Ovary (tissue), 9 donors: ENCODE results near the gene TECR. TPM values are rescaled to one million over a fixed set of nuclear protein-coding genes. Genes with fewer than 3 reads are reported as not detected.
"Not testable (repeated sequence)": the region's sequence is repeated elsewhere in the genome, so short reads cannot be mapped to it uniquely, and the experiment has no call there.

Experiments used
- DNase-seq, 5 donors: peaks; one replicate each; pipeline ENCODE4 v3.0.0-alpha.2; 2019 to 2020
- H3K27ac ChIP-seq, 2 donors: fragments of 200-600 bp; one replicate each; pipeline versions ENCODE4 v1.5.1 to v1.8.0; 2019 to 2022
- H3K27me3 ChIP-seq: fragments of 200-600 bp; one replicate; pipeline ENCODE4 v1.8.0; 2022
- H3K36me3 ChIP-seq: fragments of 200-600 bp; sonication (generic); one replicate; pipeline ENCODE4 v1.5.1; 2019
- H3K4me1 ChIP-seq: one replicate; pipeline ENCODE4 v1.8.1; 2013; ENCODE audit warnings: mild to moderate bottlenecking, moderate library complexity; ENCODE audit not compliant: insufficient read depth
- H3K4me3 ChIP-seq: fragments of 200-600 bp; sonication (generic); one replicate; pipeline ENCODE4 v1.5.1; 2017
- H3K9me3 ChIP-seq, 2 donors: fragments of 200-600 bp in 1 of 2; sonication (generic) in 1 of 2; one replicate each; pipeline versions ENCODE4 v1.5.1 to v1.8.1; 2013 to 2019; ENCODE audit warnings: mild to moderate bottlenecking in 1 of 2, moderate library complexity in 1 of 2
- EP300 ChIP-seq: sonication (generic); formaldehyde crosslinking; IDR thresholded peaks from one replicate; pipeline ENCODE4 v1.6.1; 2017; ENCODE audit warnings: antibody characterized with exemption
- POLR2A ChIP-seq: fragments of 450-650 bp; IDR thresholded peaks from one replicate; pipeline ENCODE4 v1.6.1; 2017; ENCODE audit warnings: antibody characterized with exemption, mild to moderate bottlenecking, moderate library complexity
- WGBS, 3 donors: extraction: QIAGEN DNeasy Blood & Tissue Kit in 1 of 3; methylation state at CpG; one replicate each; pipeline versions ENCODE4 v1.1.5 to v1.1.7; 2013 to 2017; 5-methylcytosine and 5-hydroxymethylcytosine counted together
- intact Hi-C, 4 donors: fragments of 100-400 bp; cut with DNase I; formaldehyde crosslinking; loops; one replicate each; pipeline versions ENCODE4 v1.11.0 to v1.15.1; 2022 to 2023
- polyA plus RNA-seq, 2 donors: library from polyadenylated mRNA; stranded (reverse); fragments of 200-250 nt in 1 of 2; fragments of 350-450 nt in 1 of 2; fragmentation: Illumina TruSeq in 1 of 2; extraction: RNeasy Lipid Tissue Mini Kit (QIAGEN cat#74804) in 1 of 2; gene quantifications; one replicate each; pipeline ENCODE4 v1.2.3, GENCODE V29; 2013 to 2014
- total RNA-seq, 7 donors: library from RNA; depleted of rRNA in 2 of 7; stranded (reverse); fragments of >200 nt in 2 of 7; fragmentation: NEBNext Ultra II Directional in 3 of 7; extraction: Animal tissue kit (Norgen Biotek cat#: 25700) in 3 of 7; gene quantifications; one replicate each; pipeline versions ENCODE4 v1.1.0 to v1.2.4, GENCODE V29; 2016 to 2023
- TF ChIP-seq, protein P1 (sequence below), 3 donors: fragments of 450-650 bp in 2 of 3; fragments of 200-600 bp in 1 of 3; IDR thresholded peaks; one replicate each; pipeline versions ENCODE4 v1.5.1 to v1.8.0; 2016 to 2022; ENCODE audit warnings: antibody characterized with exemption in 3 of 3, mild to moderate bottlenecking in 1 of 3
- donor health status: DM: no; HTN: no; CAD: no; lungs with moderate emphysema.
- donor health status: DM: no; HTN: no; CAD: no.
- donor health status: Bipolar disorder and iron deficiency.
- donor health status: DM: yes; HTN: yes; CAD: no.
- donor health status: DM: no; HTN: no; CAD: no.
- donor health status: DM: yes; HTN: yes; CAD: no.

The TECR gene
- total and polyA plus RNA-seq, 9 donors: 22.3 to 115 (median 92.4) TPM

GRCh38 chr19:14599548-14600147 is 70.3 kb downstream of the TECR start:
- WGBS, 3 donors: 83 to 92% (median 88%) methylated on average over 8 of the region's 8 CpGs
- Histone ChIP-seq H3K9me3 (no peaks in the 10 kb centered on the region), H3K27ac (no peak overlapping the region), H3K36me3 (no peaks in the 10 kb centered on the region), H3K4me1 (no peaks in the 10 kb centered on the region), H3K27me3 (no peaks in the 10 kb centered on the region), H3K4me3 (no peak overlapping the region)
- TF ChIP-seq POLR2A (no peak), EP300 (no peak)
- TF ChIP-seq, protein P1, sequence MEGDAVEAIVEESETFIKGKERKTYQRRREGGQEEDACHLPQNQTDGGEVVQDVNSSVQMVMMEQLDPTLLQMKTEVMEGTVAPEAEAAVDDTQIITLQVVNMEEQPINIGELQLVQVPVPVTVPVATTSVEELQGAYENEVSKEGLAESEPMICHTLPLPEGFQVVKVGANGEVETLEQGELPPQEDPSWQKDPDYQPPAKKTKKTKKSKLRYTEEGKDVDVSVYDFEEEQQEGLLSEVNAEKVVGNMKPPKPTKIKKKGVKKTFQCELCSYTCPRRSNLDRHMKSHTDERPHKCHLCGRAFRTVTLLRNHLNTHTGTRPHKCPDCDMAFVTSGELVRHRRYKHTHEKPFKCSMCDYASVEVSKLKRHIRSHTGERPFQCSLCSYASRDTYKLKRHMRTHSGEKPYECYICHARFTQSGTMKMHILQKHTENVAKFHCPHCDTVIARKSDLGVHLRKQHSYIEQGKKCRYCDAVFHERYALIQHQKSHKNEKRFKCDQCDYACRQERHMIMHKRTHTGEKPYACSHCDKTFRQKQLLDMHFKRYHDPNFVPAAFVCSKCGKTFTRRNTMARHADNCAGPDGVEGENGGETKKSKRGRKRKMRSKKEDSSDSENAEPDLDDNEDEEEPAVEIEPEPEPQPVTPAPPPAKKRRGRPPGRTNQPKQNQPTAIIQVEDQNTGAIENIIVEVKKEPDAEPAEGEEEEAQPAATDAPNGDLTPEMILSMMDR (IDR thresholded peaks at IDR 0.05): no peak
- DNase-seq: no peak
- intact Hi-C loops: loop anchor here in 1 of 4 donors (10.0 kb wide), 1 partner anchor 55 kb away; no protein-coding TSS in a partner anchor

- Histone ChIP-seq H3K4me1 (no peaks in the 10 kb centered on the region), H3K27ac (no peak overlapping the region), H3K9me3 (no peaks in the 10 kb centered on the region), H3K27me3 (no peaks in the 10 kb centered on the region), H3K4me3 (no peak overlapping the region), H3K36me3 (no peaks in the 10 kb centered on the region)
- TF ChIP-seq POLR2A (no peak), EP300 (no peak)
- TF ChIP-seq, protein P1 (IDR thresholded peaks at IDR 0.05): no peak
- intact Hi-C loops: loop anchor here in 1 of 4 donors (10.0 kb wide), 1 partner anchor 51 kb away; no protein-coding TSS in a partner anchor
- no peak for DNase-seq
- WGBS, 3 donors: 87 to 95% (median 90%) methylated on average over 2 of the region's 2 CpGs
Observed at GRCh38 chr19:14603990-14604387, 74.6 kb downstream of the TECR start.

GRCh38 chr19:14606627-14607026 is 77.2 kb downstream of the TECR start:
- Histone ChIP-seq H3K4me1 (no peaks in the 10 kb centered on the region), H3K36me3 (no peaks in the 10 kb centered on the region), H3K9me3 (no peaks in the 10 kb centered on the region), H3K27me3 (no peaks in the 10 kb centered on the region), H3K4me3 (no peak overlapping the region), H3K27ac (no peak overlapping the region)
- TF ChIP-seq EP300: no peak
- TF ChIP-seq, protein P1 (IDR thresholded peaks at IDR 0.05): no peak
- no peak for TF ChIP-seq POLR2A
- 68 to 73% (median 69%) methylated on average over 9 of the region's 9 CpGs for WGBS, 3 donors
- DNase-seq: no peak
- intact Hi-C loops: loop anchor here in 1 of 4 donors (10.0 kb wide), 1 partner anchor 48 kb away; no protein-coding TSS in a partner anchor

DNA sequence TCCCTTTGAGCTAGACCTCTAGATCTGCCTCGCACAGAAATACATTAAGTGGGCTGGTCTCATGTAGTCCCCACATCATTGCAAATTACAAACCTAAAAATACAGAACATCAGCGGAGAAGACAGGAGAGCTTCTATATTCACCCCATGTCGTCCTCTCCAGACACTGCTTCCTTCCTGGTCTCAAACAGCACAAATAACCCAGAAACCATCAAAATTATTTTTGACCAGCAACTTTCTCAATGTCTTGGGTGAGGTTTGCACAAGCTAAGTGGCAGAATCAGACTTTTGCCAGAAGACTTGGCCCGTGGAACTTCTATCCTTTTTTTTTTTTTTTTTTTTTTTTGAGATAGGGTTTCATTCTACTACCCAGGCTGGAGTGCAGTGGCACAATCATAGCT is 81.7 kb downstream of the TECR start:
- H3K9me3 ChIP-seq: no peaks in the 10 kb centered on the region
- no peaks in the 10 kb centered on the region for H3K36me3 ChIP-seq
- no peak overlapping the region for H3K27ac ChIP-seq
- WGBS, 3 donors: 67 to 72% (median 68%) methylated on average over 4 of the region's 4 CpGs
- DNase-seq: no peak
- TF ChIP-seq, protein P1 (IDR thresholded peaks at IDR 0.05): no peak
- TF ChIP-seq EP300 (no peak), POLR2A (no peak)
- H3K4me1 ChIP-seq: no peaks in the 10 kb centered on the region
- no peaks in the 10 kb centered on the region for H3K27me3 ChIP-seq
- intact Hi-C loops: no loop called here
- H3K4me3 ChIP-seq: no peak overlapping the region

DNA sequence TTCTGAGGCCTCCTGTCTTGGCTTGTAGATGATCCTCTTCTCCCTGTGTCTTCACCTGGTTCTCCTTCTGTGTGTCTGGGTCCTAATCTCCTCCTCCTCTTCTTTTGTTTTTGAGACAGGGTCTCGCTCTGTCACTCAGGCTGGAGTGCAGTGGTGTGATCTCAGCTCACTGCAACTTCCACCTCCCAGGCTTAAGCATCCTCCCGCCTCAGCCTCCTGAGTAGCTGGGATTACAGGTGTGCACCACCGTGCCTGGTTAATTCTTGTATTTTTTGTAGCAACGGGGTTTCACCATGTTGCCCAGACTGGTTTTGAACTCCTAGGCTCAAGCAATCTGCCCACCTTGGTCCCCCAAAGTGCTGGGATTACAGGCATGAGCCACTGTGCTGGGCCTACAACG is 82.8 kb downstream of the TECR start:
- H3K9me3 ChIP-seq, H3K4me3 ChIP-seq, intact Hi-C loops, H3K27ac ChIP-seq, H3K36me3 ChIP-seq, H3K27me3 ChIP-seq, H3K4me1 ChIP-seq, DNase-seq: not testable (repeated sequence)
- WGBS, 3 donors: 63 to 88% (median 78%) methylated on average over 5 of the region's 5 CpGs
